Smooth muscle cell (in vitro differentiated cells): Measurements from ENCODE around the gene IRX2. TPM values are rescaled to one million over a fixed set of nuclear protein-coding genes. Genes with fewer than 3 reads are reported as not detected.

Experiments used
- DNase-seq: peaks from one replicate; lab custom pipeline; 2025; ENCODE audit not compliant: unreplicated experiment; lab: John Stamatoyannopoulos, UW
- H2AFZ ChIP-seq: fragments of 200-600 bp; sonication (generic); 2 replicates; pipeline ENCODE4 v1.6.0; 2016; ENCODE audit warnings: antibody characterized with exemption, low read depth, mild to moderate bottlenecking
- H3F3A ChIP-seq: fragments of 200-600 bp; sonication (generic); 2 replicates; pipeline ENCODE4 v1.6.0; 2017; ENCODE audit warnings: antibody characterized with exemption, low read depth
- H3K27ac ChIP-seq: fragments of 200-600 bp; sonication (generic); 2 replicates; pipeline ENCODE4 v1.5.1; 2016; ENCODE audit warnings: low read depth, mild to moderate bottlenecking
- H3K27me3 ChIP-seq: fragments of 200-600 bp; sonication (generic); 2 replicates; pipeline ENCODE4 v1.6.1; 2016; ENCODE audit warnings: low read depth, mild to moderate bottlenecking
- H3K36me3 ChIP-seq: fragments of 200-600 bp; sonication (generic); 2 replicates; pipeline ENCODE4 v1.5.1; 2016; ENCODE audit warnings: low read depth
- H3K4me1 ChIP-seq: fragments of 200-600 bp; sonication (generic); 2 replicates; pipeline ENCODE4 v1.5.1; 2016; ENCODE audit warnings: low read depth
- H3K4me2 ChIP-seq: fragments of 200-600 bp; sonication (generic); 2 replicates; pipeline ENCODE4 v1.6.0; 2016; ENCODE audit warnings: mild to moderate bottlenecking
- H3K4me3 ChIP-seq: fragments of 200-600 bp; sonication (generic); 2 replicates; pipeline ENCODE4 v1.5.1; 2016; ENCODE audit warnings: mild to moderate bottlenecking
- H3K79me2 ChIP-seq: fragments of 200-600 bp; sonication (generic); 2 replicates; pipeline ENCODE4 v1.6.0; 2016; ENCODE audit warnings: low read depth, mild to moderate bottlenecking
- H3K9ac ChIP-seq: fragments of 200-600 bp; sonication (generic); 2 replicates; pipeline ENCODE4 v1.6.0; 2016; ENCODE audit warnings: low read depth
- H3K9me3 ChIP-seq: fragments of 200-600 bp; sonication (generic); replicated peaks from 2 replicates; pipeline ENCODE4 v1.5.1; 2016; ENCODE audit warnings: low read depth
- H4K20me1 ChIP-seq: fragments of 200-600 bp; sonication (generic); 2 replicates; pipeline ENCODE4 v1.6.0; 2016; ENCODE audit warnings: low read depth
- WGBS: methylation state at CpG from one replicate; pipeline ENCODE4 v1.1.7; 2016; ENCODE audit warnings: low lambda C conversion rate; 5-methylcytosine and 5-hydroxymethylcytosine counted together
- polyA plus RNA-seq: library from polyadenylated mRNA; unstranded; fragments of >200 nt; fragmentation: Nextera tagmentation; extraction: Ambion mirVana; gene quantifications from 2 replicates; pipeline ENCODE4 v1.2.1, GENCODE V29; 2016
- total RNA-seq: library from RNA; depleted of rRNA; stranded (reverse); fragments of >200 nt; gene quantifications from 2 replicates; pipeline ENCODE4 v1.2.3, GENCODE V29; 2014
- TF ChIP-seq, protein P1 (sequence below): fragments of 200-600 bp; sonication (generic); IDR thresholded peaks from 2 replicates; pipeline ENCODE4 v1.5.1; 2017; ENCODE audit warnings: borderline replicate concordance, mild to moderate bottlenecking, antibody characterized with exemption; ENCODE audit not compliant: insufficient read depth, poor library complexity, severe bottlenecking

IRX2 gene
- total and polyA plus RNA-seq, 2 experiments from 2014 or later, result 0.67 to 1.1 TPM

DNA sequence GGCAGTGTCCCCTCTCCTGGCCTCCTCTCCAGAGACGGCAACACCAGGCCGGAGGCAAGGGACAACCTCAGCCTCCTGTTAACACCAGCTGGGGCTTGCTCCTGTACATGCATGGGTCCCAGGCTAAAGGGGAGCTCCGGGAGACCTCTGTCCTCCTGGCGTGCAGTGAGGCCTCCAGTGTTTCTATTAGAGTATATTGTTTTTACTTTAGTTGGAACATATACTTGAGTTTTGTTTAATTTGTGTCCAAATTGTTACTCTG lies 12.0 kb upstream of the IRX2 start:
- Histone ChIP-seq H3K4me3 (no peak overlapping the region), H3K4me2 (no peak overlapping the region), H3K79me2 (no peaks in the 10 kb centered on the region), H3K27ac (no peak overlapping the region), H3F3A (no peaks in the 10 kb centered on the region), H3K27me3 (peaks cover 7% of the 10 kb centered on the region), H3K4me1 (peaks cover 9% of the 10 kb centered on the region), H3K9me3 (no peaks in the 10 kb centered on the region), H4K20me1 (no peaks in the 10 kb centered on the region), H3K36me3 (no peaks in the 10 kb centered on the region), H3K9ac (no peak overlapping the region), H2AFZ (no peak overlapping the region)
- DNase-seq, result no peak
- 96% methylated on average over 4 of the region's 4 CpGs for WGBS
- TF ChIP-seq, protein P1, sequence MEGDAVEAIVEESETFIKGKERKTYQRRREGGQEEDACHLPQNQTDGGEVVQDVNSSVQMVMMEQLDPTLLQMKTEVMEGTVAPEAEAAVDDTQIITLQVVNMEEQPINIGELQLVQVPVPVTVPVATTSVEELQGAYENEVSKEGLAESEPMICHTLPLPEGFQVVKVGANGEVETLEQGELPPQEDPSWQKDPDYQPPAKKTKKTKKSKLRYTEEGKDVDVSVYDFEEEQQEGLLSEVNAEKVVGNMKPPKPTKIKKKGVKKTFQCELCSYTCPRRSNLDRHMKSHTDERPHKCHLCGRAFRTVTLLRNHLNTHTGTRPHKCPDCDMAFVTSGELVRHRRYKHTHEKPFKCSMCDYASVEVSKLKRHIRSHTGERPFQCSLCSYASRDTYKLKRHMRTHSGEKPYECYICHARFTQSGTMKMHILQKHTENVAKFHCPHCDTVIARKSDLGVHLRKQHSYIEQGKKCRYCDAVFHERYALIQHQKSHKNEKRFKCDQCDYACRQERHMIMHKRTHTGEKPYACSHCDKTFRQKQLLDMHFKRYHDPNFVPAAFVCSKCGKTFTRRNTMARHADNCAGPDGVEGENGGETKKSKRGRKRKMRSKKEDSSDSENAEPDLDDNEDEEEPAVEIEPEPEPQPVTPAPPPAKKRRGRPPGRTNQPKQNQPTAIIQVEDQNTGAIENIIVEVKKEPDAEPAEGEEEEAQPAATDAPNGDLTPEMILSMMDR, result no peak

DNA sequence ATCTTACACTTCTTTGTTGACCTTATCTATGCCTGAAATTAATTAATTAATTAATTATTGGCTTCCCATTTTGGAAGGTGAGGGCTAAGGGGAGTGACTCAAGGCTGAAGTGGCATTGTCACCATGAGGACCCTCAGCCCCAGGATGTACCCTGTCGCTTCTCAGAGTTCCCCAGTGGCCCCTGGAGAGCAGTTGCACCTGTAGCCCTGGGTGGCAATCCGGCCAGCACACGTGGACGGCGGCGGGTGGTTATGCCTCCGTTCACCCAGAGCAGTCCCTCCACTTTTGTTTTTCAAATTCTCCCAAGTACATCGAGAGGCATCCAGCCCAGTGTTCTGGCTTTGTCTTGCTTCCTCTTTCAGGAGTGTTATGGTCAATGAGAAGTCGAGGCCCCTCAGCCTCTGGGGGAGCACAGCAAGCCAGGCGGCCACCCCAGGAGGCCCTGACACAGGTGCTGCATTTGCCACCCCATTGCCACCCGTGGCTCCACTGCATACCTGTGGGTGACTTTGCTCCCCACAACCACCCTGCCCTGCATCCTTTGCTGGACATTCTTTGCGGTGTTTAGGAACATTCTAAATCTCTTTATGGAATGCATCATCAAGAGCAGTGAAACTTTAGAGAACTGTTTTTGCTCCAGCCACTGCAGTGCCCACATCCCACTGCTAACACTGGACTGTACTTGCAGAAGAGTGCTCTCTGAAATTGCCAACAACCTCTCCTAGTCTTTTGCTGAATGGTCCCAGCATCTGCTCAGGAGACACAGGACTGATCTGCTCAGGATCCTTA lies 11.5 kb upstream of the IRX2 start:
- Histone ChIP-seq H3K36me3 (no peaks in the 10 kb centered on the region), H3K9me3 (no peaks in the 10 kb centered on the region), H3K27ac (no peak overlapping the region), H3K79me2 (no peaks in the 10 kb centered on the region), H3F3A (no peaks in the 10 kb centered on the region), H3K4me1 (peaks cover 12% of the 10 kb centered on the region), H3K4me2 (no peak overlapping the region), H3K4me3 (no peak overlapping the region), H2AFZ (no peak overlapping the region), H4K20me1 (no peaks in the 10 kb centered on the region), H3K9ac (no peak overlapping the region), H3K27me3 (peaks cover 7% of the 10 kb centered on the region)
- WGBS, result 91% methylated on average over 12 of the region's 12 CpGs
- no peak for DNase-seq
- TF ChIP-seq, protein P1, result no peak

DNA sequence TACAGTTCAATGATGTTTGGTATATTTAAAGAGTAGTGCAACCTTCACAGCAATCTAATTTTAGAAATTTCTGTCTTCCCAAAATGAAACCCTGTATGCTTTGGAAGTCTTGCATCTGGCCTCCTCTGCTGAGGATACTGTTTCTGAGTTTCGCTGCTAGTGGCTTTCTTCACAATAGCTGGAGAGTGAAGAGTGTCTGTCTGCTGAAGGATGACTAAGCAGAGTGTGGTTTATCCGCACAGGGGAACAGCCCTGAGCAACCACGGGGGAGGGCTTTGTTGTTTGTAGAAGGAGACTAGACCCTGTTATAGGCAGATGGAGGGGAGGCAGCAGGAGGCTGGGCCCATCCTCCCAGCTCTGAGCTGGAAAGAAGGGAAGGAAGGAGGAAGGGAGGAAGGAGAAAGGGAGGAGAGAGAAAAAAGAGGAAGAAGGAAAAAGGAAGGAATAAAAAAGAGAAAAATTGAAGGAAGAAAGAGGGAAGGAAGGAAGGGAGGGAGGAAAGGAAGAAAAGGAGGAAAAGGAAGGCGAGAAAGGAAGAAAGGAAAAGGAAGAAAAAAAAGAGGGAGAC lies 10.5 kb upstream of the IRX2 start:
- H3K4me1 ChIP-seq, result peaks cover 12% of the 10 kb centered on the region
- H3K36me3 ChIP-seq, result no peaks in the 10 kb centered on the region
- DNase-seq, result no peak
- H3K9ac ChIP-seq, result no peak overlapping the region
- no peaks in the 10 kb centered on the region for H3K9me3 ChIP-seq
- H3K27me3 ChIP-seq, result peaks cover 11% of the 10 kb centered on the region
- H3K4me2 ChIP-seq, result no peak overlapping the region
- H3K79me2 ChIP-seq, result no peaks in the 10 kb centered on the region
- TF ChIP-seq, protein P1, result no peak
- H4K20me1 ChIP-seq, result no peaks in the 10 kb centered on the region
- no peak overlapping the region for H3K4me3 ChIP-seq
- H3F3A ChIP-seq, result no peaks in the 10 kb centered on the region
- no peak overlapping the region for H3K27ac ChIP-seq
- no peak overlapping the region for H2AFZ ChIP-seq
- 24% methylated on average over 4 of the region's 4 CpGs for WGBS
